Activated T-cell treated with anti-CD3 and anti-CD28 coated beads, Interleukin-2, amount 50 U/mL, for 72 hours (primary cell): ENCODE measurements around the gene CADPS. TPM values are rescaled to one million over a fixed set of nuclear protein-coding genes. Genes with fewer than 3 reads are reported as not detected.

Experiments
- ATAC-seq, 2 donors: fragments of 150-1000 bp; cut with Tn5 transposase; replicated peaks in 1 of 2; 2 replicates each; pipeline ENCODE4 v1.10.0; 2021; ENCODE audit warnings: moderate library complexity in 2 of 2, mild to moderate bottlenecking in 1 of 2
- DNase-seq, 2 donors: peaks; one replicate each; pipeline ENCODE4 v3.0.0; 2021 to 2022; ENCODE audit warnings: mixed read lengths in 1 of 2
- H3K27ac Mint-ChIP-seq: one replicate; pipeline ENCODE4 v1.8.0; 2022; ENCODE audit warnings: mild to moderate bottlenecking, moderate library complexity, mixed read lengths
- H3K27me3 Mint-ChIP-seq: one replicate; pipeline ENCODE4 v1.8.0; 2022; ENCODE audit warnings: low read depth, mixed read lengths
- H3K36me3 Mint-ChIP-seq, 2 donors: one replicate each; pipeline ENCODE4 v1.8.0; 2022; ENCODE audit warnings: mixed read lengths in 2 of 2, mild to moderate bottlenecking in 1 of 2; ENCODE audit not compliant: insufficient read depth in 2 of 2
- H3K4me1 Mint-ChIP-seq: one replicate; pipeline ENCODE4 v1.8.0; 2022; ENCODE audit warnings: low read depth, mixed read lengths
- H3K4me3 Mint-ChIP-seq, 2 donors: one replicate each; pipeline ENCODE4 v1.8.0; 2022; ENCODE audit warnings: mild to moderate bottlenecking in 2 of 2, mixed read lengths in 2 of 2, moderate library complexity in 2 of 2
- H3K9me3 Mint-ChIP-seq, 2 donors: one replicate each; pipeline ENCODE4 v1.8.0; 2022; ENCODE audit warnings: mixed read lengths in 2 of 2
- total RNA-seq, 2 donors: library from RNA; stranded (reverse); gene quantifications; one replicate each; pipeline ENCODE4 v1.2.3, GENCODE V29; 2022

The CADPS gene
- total RNA-seq, 2 donors from 2014 or later = not detected

DNA sequence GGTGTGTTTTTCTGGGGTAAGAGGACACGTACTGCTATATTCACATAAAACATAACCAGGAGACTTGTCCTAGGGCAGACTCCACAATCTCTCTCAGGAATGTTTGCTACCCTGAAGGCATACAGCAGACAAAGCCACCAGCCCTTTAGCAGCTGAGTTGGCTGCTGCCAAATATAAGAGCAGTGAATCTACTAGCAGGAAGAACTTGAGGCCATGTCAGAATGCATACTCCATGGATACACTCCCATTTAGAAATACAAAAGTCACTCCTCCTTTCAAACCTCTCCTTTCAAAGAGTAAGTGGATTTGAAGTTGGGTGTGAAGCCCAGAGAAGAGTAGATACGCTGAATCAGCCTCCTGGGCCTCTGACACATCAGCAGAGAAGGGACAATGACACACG lies 94.1 kb downstream of the CADPS start:
- H3K27me3 Mint-ChIP-seq = no peaks in the 10 kb centered on the region
- DNase-seq (no peak), ATAC-seq (no peak)
- no peaks in the 10 kb centered on the region for H3K36me3 Mint-ChIP-seq
- H3K4me3 Mint-ChIP-seq = no peak overlapping the region
- no peaks in the 10 kb centered on the region for H3K4me1 Mint-ChIP-seq
- no peaks in the 10 kb centered on the region for H3K9me3 Mint-ChIP-seq
- H3K27ac Mint-ChIP-seq = no peak overlapping the region

DNA sequence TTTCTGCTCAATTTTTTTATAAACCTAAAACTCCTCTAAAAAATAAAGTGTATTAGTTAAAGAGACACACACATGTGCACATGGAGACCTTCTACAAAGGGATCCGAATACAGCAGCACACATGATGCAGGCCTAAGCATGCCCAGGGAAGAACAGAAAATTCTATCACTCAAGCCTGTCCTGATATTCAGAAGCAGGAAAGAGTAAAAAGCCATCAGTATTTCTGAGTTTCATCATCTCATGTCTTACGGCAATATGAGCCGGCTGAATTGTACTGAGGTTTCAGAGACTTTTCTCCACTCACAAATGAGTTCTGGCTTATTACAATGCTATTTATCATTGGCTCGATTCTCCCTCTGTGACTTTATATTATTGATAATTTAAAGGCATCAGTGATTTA lies 97.5 kb downstream of the CADPS start:
- no peak for DNase-seq
- no peaks in the 10 kb centered on the region for H3K36me3 Mint-ChIP-seq
- peaks cover 6% of the 10 kb centered on the region for H3K27me3 Mint-ChIP-seq
- H3K9me3 Mint-ChIP-seq = peaks cover 2 to 3% of the 10 kb centered on the region in 2 donors
- no peak overlapping the region for H3K4me3 Mint-ChIP-seq
- H3K4me1 Mint-ChIP-seq = no peaks in the 10 kb centered on the region
- no peak for ATAC-seq
- H3K27ac Mint-ChIP-seq = no peak overlapping the region

DNA sequence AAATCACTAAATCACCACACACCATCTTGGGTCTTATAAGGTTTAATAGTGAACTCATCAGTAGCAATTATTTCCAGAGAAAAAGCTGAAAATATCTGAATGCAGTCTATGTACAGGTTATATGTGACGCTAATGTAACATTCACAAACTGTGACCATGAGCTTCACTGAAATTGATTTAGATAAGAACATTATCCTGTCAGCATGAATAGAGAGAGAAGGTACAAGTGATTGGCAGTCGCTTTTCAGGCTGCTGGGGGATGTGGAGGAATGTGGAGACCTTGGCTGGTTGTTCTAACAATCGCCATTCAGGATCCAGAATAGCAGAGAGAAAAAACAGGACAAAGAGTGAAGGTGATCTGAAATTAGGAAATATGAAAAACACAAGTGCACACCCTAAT lies 98.1 kb downstream of the CADPS start:
- DNase-seq (no peak), ATAC-seq (no peak)
- H3K9me3 Mint-ChIP-seq = peaks cover 2 to 3% of the 10 kb centered on the region in 2 donors
- H3K36me3 Mint-ChIP-seq = no peaks in the 10 kb centered on the region
- no peaks in the 10 kb centered on the region for H3K4me1 Mint-ChIP-seq
- H3K27me3 Mint-ChIP-seq = peaks cover 6% of the 10 kb centered on the region
- H3K27ac Mint-ChIP-seq = no peak overlapping the region
- H3K4me3 Mint-ChIP-seq = no peak overlapping the region

DNA sequence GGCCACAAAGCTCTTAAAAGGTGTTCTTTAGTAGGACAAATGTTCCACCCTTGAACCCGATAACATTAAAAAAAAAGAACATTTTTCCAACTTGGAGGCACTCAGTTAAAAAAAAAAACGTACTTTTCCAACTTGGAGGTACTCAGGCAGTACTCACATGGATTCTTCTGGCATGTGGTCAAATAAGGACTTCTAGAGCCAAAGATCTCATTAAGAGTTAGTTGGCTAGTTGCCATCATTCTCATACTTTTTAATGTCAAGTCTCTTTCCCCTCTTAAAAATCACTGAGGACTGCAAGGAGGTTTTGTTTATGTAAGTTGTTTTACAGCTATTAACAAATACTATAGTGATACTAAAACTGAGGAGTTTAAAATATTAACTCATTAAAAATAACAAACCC lies 101.0 kb downstream of the CADPS start:
- H3K4me1 Mint-ChIP-seq = no peaks in the 10 kb centered on the region
- ATAC-seq (no peak), DNase-seq (no peak)
- H3K36me3 Mint-ChIP-seq = no peaks in the 10 kb centered on the region
- peaks cover 6% of the 10 kb centered on the region for H3K27me3 Mint-ChIP-seq
- no peak overlapping the region for H3K27ac Mint-ChIP-seq
- H3K4me3 Mint-ChIP-seq = no peak overlapping the region
- H3K9me3 Mint-ChIP-seq = peaks cover 3 to 4% of the 10 kb centered on the region in 2 donors

DNA sequence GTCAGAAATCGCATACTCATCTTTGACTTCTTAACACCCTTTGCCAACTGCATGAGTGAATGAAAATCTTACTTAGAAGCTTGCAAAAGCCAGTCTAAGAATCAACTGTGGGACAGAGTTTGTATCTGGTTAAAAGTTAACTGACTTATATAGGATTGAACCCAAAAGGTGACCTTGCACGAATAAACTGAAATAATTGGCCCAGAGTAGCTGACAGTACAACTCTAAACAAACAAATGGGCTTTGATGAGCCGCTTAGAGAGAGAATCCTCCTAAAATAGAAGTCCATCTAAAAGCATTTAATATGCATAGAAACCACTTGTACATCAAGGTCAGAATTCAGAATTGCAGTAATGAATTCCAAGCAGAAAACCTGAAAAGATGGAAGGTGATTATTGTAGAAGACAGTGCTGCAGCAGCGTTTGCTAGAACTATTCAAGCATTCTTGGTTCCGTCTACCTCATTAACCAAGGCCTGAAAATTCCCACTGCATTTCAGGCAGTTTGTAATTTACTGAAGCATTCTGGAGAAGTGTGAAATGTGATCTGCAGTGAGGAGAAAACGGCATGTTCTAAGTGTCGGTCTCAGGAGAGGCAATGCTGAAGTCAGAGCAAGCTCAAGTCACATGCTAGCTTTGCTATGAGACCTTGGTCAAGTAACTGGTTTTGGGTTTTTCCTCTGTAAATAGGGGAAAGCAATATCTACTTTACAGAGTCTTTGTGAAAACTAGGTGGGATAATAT lies 103.7 kb downstream of the CADPS start:
- DNase-seq (no peak), ATAC-seq (no peak)
- H3K27ac Mint-ChIP-seq = no peak overlapping the region
- H3K4me1 Mint-ChIP-seq = no peaks in the 10 kb centered on the region
- H3K4me3 Mint-ChIP-seq = no peak overlapping the region
- H3K27me3 Mint-ChIP-seq = peaks cover 6% of the 10 kb centered on the region
- peaks cover 3 to 4% of the 10 kb centered on the region in 2 donors for H3K9me3 Mint-ChIP-seq
- H3K36me3 Mint-ChIP-seq = no peaks in the 10 kb centered on the region

DNA sequence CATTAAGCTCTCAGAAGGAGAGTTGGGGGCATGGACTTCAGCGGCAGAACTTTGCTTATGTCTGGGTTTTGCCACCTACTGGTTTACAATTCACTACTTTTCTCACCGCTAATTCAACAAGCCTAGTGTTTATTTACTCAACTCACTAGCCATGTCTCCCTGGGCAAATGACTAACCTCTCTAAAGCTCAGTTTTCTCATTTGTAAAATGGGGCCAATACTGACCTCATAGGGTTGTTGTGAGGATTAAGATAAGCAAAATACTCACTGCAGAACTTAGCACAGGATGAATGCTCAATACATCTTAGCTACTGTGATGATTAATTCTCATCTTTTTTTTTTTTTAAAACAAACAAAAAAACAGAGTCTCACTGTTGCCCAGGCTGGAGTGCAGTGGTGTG lies 106.3 kb downstream of the CADPS start:
- peaks cover 3% of the 10 kb centered on the region for H3K27me3 Mint-ChIP-seq
- no peak overlapping the region for H3K4me3 Mint-ChIP-seq
- H3K4me1 Mint-ChIP-seq = no peaks in the 10 kb centered on the region
- DNase-seq (no peak), ATAC-seq (no peak)
- H3K27ac Mint-ChIP-seq = no peak overlapping the region
- H3K9me3 Mint-ChIP-seq = peaks cover 2 to 4% of the 10 kb centered on the region in 2 donors
- no peaks in the 10 kb centered on the region for H3K36me3 Mint-ChIP-seq

DNA sequence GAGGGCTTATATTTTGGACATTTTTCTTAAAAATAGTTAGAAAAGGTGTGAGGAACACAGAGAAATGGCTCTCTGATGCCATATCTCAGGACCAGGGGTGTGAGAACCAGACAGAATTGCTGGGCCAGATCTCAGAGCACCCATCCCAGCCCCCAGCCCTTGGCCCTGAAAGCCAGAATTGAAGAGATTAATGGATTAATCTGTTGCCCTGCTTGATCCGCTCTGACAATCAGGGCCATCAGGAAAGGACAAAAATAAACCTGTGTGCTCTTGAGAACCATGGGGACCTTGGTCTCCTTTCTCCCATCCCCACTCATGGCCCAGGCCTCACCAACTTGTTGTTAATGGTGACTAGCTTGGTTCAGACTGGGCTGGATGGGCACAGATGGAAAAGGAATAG lies 113.5 kb downstream of the CADPS start:
- no peak for DNase-seq
- H3K9me3 Mint-ChIP-seq = peaks cover 0 to 3% of the 10 kb centered on the region in 2 donors
- H3K36me3 Mint-ChIP-seq = no peaks in the 10 kb centered on the region
- H3K4me1 Mint-ChIP-seq = no peaks in the 10 kb centered on the region
- no peak for ATAC-seq
- no peak overlapping the region for H3K4me3 Mint-ChIP-seq
- H3K27ac Mint-ChIP-seq = no peak overlapping the region
- no peaks in the 10 kb centered on the region for H3K27me3 Mint-ChIP-seq

DNA sequence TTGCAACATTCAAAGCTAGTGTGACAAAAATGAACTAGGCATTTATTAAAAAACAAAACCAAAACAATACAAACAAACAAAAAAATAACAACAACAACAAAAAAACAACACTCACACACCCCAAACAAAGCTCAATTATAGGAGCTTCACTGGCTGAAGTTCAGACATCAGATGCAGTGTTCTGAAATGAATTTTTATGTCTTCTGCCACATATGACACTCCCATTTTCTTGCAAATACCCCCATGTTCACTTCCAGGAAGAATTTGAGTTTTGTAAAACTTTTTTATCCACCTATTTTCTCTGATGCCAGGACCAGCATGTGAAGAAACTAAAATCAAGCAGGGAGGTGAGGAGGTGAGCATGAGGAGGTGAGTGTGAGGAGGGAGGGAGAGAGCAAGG lies 113.9 kb downstream of the CADPS start:
- Mint-ChIP-seq H3K36me3 (no peaks in the 10 kb centered on the region), H3K4me3 (no peak overlapping the region), H3K4me1 (no peaks in the 10 kb centered on the region), H3K9me3 (peaks cover 0 to 6% of the 10 kb centered on the region in 2 donors), H3K27me3 (no peaks in the 10 kb centered on the region), H3K27ac (no peak overlapping the region)
- ATAC-seq = no peak
- no peak for DNase-seq

DNA sequence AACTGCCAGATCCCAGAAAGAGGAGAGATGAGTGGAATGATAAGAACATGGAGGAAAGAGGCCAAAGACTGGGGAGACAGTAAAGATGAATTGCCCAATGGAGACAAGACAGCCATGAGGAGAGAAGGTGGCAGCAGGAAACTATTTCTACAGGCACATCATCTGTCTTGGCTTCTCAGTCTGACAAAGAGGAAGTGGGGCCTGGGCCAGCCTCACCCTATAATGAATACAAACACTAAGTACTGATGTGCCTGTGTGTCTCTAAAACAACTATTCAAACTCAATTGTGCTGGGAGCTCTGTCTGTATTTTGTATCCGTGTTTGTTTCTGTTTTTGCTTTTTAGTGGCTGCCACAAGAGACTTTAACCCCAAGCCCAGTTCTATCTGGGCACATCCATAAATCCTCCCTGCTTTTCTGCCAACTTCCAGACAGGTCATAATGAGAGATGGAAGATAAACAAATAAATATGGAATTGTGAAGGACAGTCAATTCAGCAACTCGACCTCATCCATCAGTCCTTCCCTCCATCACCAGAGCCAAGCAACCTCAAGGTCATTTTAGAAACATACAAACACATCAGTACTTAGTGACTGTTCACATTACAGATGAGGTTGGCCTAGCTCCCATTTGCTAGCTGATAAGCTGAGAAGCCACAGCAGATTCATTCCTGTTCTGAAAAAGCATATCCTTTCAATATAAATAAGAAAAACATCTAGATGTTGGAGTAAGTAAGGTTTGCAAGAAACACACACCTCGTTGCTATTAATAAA lies 116.7 kb downstream of the CADPS start:
- H3K4me1 Mint-ChIP-seq = no peaks in the 10 kb centered on the region
- H3K27ac Mint-ChIP-seq = no peak overlapping the region
- no peak overlapping the region for H3K4me3 Mint-ChIP-seq
- H3K27me3 Mint-ChIP-seq = no peaks in the 10 kb centered on the region
- DNase-seq (no peak), ATAC-seq (no peak)
- no peaks in the 10 kb centered on the region for H3K36me3 Mint-ChIP-seq
- peaks cover 0 to 6% of the 10 kb centered on the region in 2 donors for H3K9me3 Mint-ChIP-seq

DNA sequence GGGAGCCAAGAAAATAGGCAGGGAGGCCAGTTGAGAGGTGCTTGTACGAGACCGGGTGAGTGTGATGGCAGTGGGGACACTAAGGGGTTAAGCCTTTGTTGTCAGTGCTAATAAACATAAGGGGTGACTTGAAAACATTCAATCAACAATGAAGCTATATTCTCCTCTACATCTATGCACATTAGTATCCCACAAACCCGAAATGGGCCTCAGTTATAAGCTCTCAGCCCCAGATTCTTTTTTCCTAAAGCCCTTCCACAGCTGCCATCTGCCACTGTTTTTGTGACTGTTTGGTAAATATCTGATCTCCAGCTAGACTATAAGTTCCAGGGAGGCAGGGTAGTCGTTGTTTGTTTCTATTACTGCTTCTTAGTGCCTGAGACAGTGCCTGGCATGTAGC lies 118.2 kb downstream of the CADPS start:
- DNase-seq = no peak
- Mint-ChIP-seq H3K4me1 (no peaks in the 10 kb centered on the region), H3K9me3 (peaks cover 0 to 6% of the 10 kb centered on the region in 2 donors), H3K4me3 (no peak overlapping the region), H3K36me3 (no peaks in the 10 kb centered on the region), H3K27ac (no peak overlapping the region), H3K27me3 (no peaks in the 10 kb centered on the region)
- no peak for ATAC-seq

DNA sequence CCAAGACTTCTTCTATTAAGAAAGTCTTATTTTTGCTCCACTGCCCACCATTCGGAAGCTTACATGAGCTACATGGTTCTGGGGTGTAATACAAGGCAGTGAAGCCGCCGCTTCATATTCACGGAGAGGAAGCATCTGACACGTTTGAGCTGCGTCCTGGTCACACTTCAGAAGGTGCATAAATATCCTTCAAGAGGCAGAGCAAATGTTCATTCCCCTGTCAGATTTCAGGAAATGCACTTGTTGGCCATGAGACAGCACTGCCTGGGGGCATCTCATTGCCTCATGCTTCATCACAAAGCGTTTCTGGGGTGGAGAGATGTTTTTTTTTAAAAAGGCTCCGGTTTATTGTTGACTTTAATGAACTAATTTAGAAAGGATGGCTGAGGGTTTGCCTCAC lies 119.9 kb downstream of the CADPS start:
- Mint-ChIP-seq H3K4me3 (no peak overlapping the region), H3K4me1 (no peaks in the 10 kb centered on the region), H3K9me3 (peaks cover 0 to 6% of the 10 kb centered on the region in 2 donors), H3K27me3 (no peaks in the 10 kb centered on the region), H3K36me3 (no peaks in the 10 kb centered on the region), H3K27ac (no peak overlapping the region)
- DNase-seq (no peak), ATAC-seq (no peak)

DNA sequence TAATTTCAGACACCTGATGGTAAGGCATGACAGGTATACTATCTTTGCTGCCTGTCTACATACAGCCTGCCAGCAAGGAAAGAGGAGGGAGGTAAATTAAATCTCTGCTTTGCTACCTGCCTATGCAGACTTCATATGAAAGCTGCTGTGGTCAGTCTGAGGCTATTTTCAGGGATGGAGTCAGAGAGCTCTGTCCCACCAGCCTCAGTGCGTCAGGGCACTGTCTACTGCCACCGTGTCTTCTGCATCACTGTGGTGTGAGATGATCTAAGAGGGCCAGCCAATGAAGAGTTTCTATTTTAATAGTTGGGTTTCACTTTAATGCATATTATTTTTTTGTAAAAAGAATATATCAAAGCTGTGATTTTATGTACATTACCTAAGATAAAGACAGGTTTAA lies 125.6 kb downstream of the CADPS start:
- Mint-ChIP-seq H3K27ac (no peak overlapping the region), H3K4me3 (no peak overlapping the region), H3K27me3 (no peaks in the 10 kb centered on the region), H3K36me3 (no peaks in the 10 kb centered on the region), H3K4me1 (no peaks in the 10 kb centered on the region), H3K9me3 (no peaks in the 10 kb centered on the region)
- ATAC-seq (no peak), DNase-seq (no peak)

DNA sequence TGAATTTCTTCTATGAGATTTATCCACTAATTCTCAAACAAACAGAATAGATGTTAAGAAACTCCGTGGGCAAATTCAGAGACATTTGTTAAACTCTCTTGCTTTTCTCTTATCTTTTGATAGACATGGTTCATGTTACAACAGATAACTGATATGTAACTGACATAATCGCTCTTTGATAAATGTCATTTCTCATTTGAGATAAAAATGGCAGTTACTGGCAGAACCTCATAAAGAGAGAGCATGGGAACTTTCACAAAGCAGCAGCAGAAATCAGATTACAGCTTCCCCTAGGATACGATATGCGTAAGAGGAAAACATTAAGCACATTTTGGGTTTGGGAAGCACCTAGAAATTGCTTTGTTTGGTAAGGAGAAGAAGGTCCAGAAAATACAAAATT lies 126.1 kb downstream of the CADPS start:
- Mint-ChIP-seq H3K4me1 (no peaks in the 10 kb centered on the region), H3K27ac (no peak overlapping the region), H3K27me3 (no peaks in the 10 kb centered on the region), H3K4me3 (no peak overlapping the region), H3K9me3 (no peaks in the 10 kb centered on the region), H3K36me3 (no peaks in the 10 kb centered on the region)
- ATAC-seq (no peak), DNase-seq (no peak)

DNA sequence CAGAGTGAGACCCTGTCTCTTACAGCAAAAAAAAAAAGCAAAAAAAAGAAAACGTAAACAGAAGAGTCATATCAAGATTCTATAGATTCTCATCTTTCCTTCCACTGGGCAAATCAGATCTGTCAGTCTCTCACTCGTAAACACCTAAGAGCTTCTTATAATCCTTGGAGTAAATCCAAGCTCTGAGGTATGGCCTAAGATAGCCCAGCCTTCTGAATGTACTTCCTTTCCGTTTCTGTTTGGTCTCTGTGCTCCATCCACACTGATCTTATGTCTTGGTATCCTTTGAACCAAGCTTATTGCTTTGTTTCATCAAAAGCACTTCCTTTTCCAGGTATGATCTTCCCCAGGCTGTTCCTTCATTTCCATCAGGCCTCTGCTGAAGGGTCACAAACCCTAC lies 137.8 kb downstream of the CADPS start:
- no peak overlapping the region for H3K4me3 Mint-ChIP-seq
- H3K36me3 Mint-ChIP-seq = no peaks in the 10 kb centered on the region
- peaks cover 3 to 5% of the 10 kb centered on the region in 2 donors for H3K9me3 Mint-ChIP-seq
- ATAC-seq (no peak), DNase-seq (no peak)
- no peaks in the 10 kb centered on the region for H3K4me1 Mint-ChIP-seq
- H3K27me3 Mint-ChIP-seq = no peaks in the 10 kb centered on the region
- H3K27ac Mint-ChIP-seq = no peak overlapping the region
